ENCODE measurements around the gene EML4. TPM values are rescaled to one million over a fixed set of nuclear protein-coding genes. Genes with fewer than 3 reads are reported as not detected.

The EML4 gene
- polyA plus RNA-seq, 1 donor (not counting 4 experiments of a cell fraction or from before 2014, with no cell fraction given): 36.4 TPM

DNA sequence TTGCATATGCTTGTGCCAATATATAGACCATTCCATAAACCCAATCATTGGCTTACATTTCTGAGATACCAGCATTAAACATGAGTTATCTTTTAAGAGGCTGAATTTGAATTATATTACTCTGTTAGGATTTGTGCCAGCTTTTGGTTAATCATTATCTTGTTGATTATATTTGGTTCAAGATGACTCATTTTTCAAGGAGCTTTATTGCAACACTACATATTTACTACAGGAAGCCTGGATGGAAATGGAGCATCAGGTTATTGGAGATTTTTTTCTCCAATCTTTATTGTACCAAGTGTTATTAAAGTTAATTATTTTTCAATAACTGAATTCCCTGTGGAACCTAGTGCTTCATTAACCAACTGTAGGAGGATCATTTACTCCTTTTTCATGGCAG is 26.4 kb downstream of the EML4 start:
- Histone ChIP-seq H3K4me3 (ENCODE audit: control insufficient read depth in 2 of 3, extremely low read depth in 1 of 3, insufficient read depth in 2 of 3, low read depth in 1 of 3, low read length in 3 of 3) (no peak overlapping the region), H3K4me2 (ENCODE audit: control insufficient read depth, extremely low read depth, insufficient read depth, low read depth, low read length) (no peak overlapping the region), H2AFZ (ENCODE audit: control insufficient read depth, low read length) (no peak overlapping the region), H3K27me3 (ENCODE audit: control insufficient read depth, extremely low read depth, insufficient read depth, low read length) (no peaks in the 10 kb centered on the region), H3K4me1 (ENCODE audit: control insufficient read depth, extremely low read depth, insufficient read depth, low read length) (peaks cover 8% of the 10 kb centered on the region), H3K9me3 (ENCODE audit: control insufficient read depth, low read depth, low read length) (no peaks in the 10 kb centered on the region), H3K79me2 (ENCODE audit: control insufficient read depth, insufficient read depth, low read length) (peaks cover 41% of the 10 kb centered on the region), H3K27ac (ENCODE audit: control insufficient read depth, insufficient read depth, low read length) (no peak overlapping the region), H3K36me3 (ENCODE audit: control insufficient read depth in 2 of 2, extremely low read depth in 1 of 2, insufficient read depth in 2 of 2, low read length in 2 of 2) (no peaks in the 10 kb centered on the region), H3K9ac (ENCODE audit: control insufficient read depth, extremely low read depth, insufficient read depth, low read length) (no peak overlapping the region), H3K9me1 (ENCODE audit: control insufficient read depth, extremely low read depth, insufficient read depth, low read length) (peaks cover 2% of the 10 kb centered on the region), H4K20me1 (ENCODE audit: control insufficient read depth, extremely low read depth, insufficient read depth, low read length) (no peaks in the 10 kb centered on the region)
- dilution Hi-C loops (cut with MboI; ENCODE audit: extremely low pct_ligation_motif_present, low sequenced_read_pairs): no loop called here
- TF ChIP-seq EZH2 (IDR thresholded peaks at IDR 0.05; ENCODE audit: low read length): no peak
- TF ChIP-seq, protein P1, sequence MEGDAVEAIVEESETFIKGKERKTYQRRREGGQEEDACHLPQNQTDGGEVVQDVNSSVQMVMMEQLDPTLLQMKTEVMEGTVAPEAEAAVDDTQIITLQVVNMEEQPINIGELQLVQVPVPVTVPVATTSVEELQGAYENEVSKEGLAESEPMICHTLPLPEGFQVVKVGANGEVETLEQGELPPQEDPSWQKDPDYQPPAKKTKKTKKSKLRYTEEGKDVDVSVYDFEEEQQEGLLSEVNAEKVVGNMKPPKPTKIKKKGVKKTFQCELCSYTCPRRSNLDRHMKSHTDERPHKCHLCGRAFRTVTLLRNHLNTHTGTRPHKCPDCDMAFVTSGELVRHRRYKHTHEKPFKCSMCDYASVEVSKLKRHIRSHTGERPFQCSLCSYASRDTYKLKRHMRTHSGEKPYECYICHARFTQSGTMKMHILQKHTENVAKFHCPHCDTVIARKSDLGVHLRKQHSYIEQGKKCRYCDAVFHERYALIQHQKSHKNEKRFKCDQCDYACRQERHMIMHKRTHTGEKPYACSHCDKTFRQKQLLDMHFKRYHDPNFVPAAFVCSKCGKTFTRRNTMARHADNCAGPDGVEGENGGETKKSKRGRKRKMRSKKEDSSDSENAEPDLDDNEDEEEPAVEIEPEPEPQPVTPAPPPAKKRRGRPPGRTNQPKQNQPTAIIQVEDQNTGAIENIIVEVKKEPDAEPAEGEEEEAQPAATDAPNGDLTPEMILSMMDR (optimal IDR thresholded peaks at IDR 0.05 in 1 of 3, IDR thresholded peaks at IDR 0.05 in 1 of 3, conservative IDR thresholded peaks at IDR 0.05 in 1 of 3; ENCODE audit: extremely low read depth in 1 of 3, insufficient read depth in 2 of 3, low read length in 3 of 3): no peak
- DNase-seq (ENCODE audit: low read depth, low spot score) (peak; percentile 30), FAIRE-seq (no peak)

- no peak for TF ChIP-seq EZH2 (IDR thresholded peaks at IDR 0.05; ENCODE audit: low read length)
- TF ChIP-seq, protein P1 (optimal IDR thresholded peaks at IDR 0.05 in 1 of 3, IDR thresholded peaks at IDR 0.05 in 1 of 3, conservative IDR thresholded peaks at IDR 0.05 in 1 of 3; ENCODE audit: extremely low read depth in 1 of 3, insufficient read depth in 2 of 3, low read length in 3 of 3): no peak
- FAIRE-seq (no peak), DNase-seq (ENCODE audit: low read depth, low spot score) (no peak)
- Histone ChIP-seq H3K4me2 (ENCODE audit: control insufficient read depth, extremely low read depth, insufficient read depth, low read depth, low read length) (no peak overlapping the region), H2AFZ (ENCODE audit: control insufficient read depth, low read length) (no peak overlapping the region), H3K27ac (ENCODE audit: control insufficient read depth, insufficient read depth, low read length) (no peak overlapping the region), H3K9me1 (ENCODE audit: control insufficient read depth, extremely low read depth, insufficient read depth, low read length) (peaks cover 2% of the 10 kb centered on the region), H3K9ac (ENCODE audit: control insufficient read depth, extremely low read depth, insufficient read depth, low read length) (no peak overlapping the region), H3K36me3 (ENCODE audit: control insufficient read depth in 2 of 2, extremely low read depth in 1 of 2, insufficient read depth in 2 of 2, low read length in 2 of 2) (no peaks in the 10 kb centered on the region), H3K79me2 (ENCODE audit: control insufficient read depth, insufficient read depth, low read length) (peaks cover 40% of the 10 kb centered on the region), H3K27me3 (ENCODE audit: control insufficient read depth, extremely low read depth, insufficient read depth, low read length) (no peaks in the 10 kb centered on the region), H4K20me1 (ENCODE audit: control insufficient read depth, extremely low read depth, insufficient read depth, low read length) (no peaks in the 10 kb centered on the region), H3K4me1 (ENCODE audit: control insufficient read depth, extremely low read depth, insufficient read depth, low read length) (peaks cover 8% of the 10 kb centered on the region), H3K4me3 (ENCODE audit: control insufficient read depth in 2 of 3, extremely low read depth in 1 of 3, insufficient read depth in 2 of 3, low read depth in 1 of 3, low read length in 3 of 3) (no peak overlapping the region), H3K9me3 (ENCODE audit: control insufficient read depth, low read depth, low read length) (no peaks in the 10 kb centered on the region)
- dilution Hi-C loops (cut with MboI; ENCODE audit: extremely low pct_ligation_motif_present, low sequenced_read_pairs): no loop called here
Measured at GRCh38 chr2:42196070-42196402, 26.9 kb downstream of the EML4 start.

Data from keratinocyte (primary cell).